OCI-LY7 (cell line): Measurements from ENCODE around the gene GGNBP2. TPM values are rescaled to one million over a fixed set of nuclear protein-coding genes. Genes with fewer than 3 reads are reported as not detected.

ENCODE experiments used
- BruUV-seq: library from RNA; stranded (reverse); fragments of 400-500 nt; replicated peaks from 2 replicates; lab custom pipeline; 2021; lab: Mats Ljungman, UMichigan
- CTCF ChIA-PET: fragments of 300-600 bp; sonication (Branson Sonifier 250); formaldehyde crosslinking; loops from one replicate; lab custom pipeline; 2022; ENCODE audit warnings: antibody characterized with exemption; ENCODE audit not compliant: unreplicated experiment; lab: Charles Lee
- POLR2A ChIA-PET: fragments of 300-600 bp; sonication (Branson Sonifier 250); formaldehyde crosslinking; loops from one replicate; lab custom pipeline; 2022; ENCODE audit warnings: antibody characterized with exemption; lab: Charles Lee
- DNase-seq: peaks from one replicate; pipeline ENCODE4 v3.0.0-alpha.2; 2015; ENCODE audit warnings: low spot score
- H2AFZ ChIP-seq: fragments of 200-600 bp; sonication (generic), shearing (Covaris generic); 2 replicates; pipeline ENCODE4 v1.6.1; 2014; ENCODE audit warnings: mild to moderate bottlenecking, antibody characterized with exemption, low read length, moderate library complexity
- H3K27ac ChIP-seq: fragments of 200-600 bp; sonication (generic); 2 replicates; pipeline ENCODE4 v1.5.1; 2014; ENCODE audit warnings: mixed run types, low read depth, mild to moderate bottlenecking, moderate library complexity, low read length, inconsistent platforms; ENCODE audit not compliant: poor library complexity, severe bottlenecking
- H3K36me3 ChIP-seq: fragments of 200-600 bp; sonication (generic); 2 replicates; pipeline ENCODE4 v1.6.1; 2014; ENCODE audit warnings: mild to moderate bottlenecking, antibody characterized with exemption, low read length, moderate library complexity, mixed read lengths; ENCODE audit not compliant: insufficient read depth
- H3K4me1 ChIP-seq: fragments of 200-600 bp; sonication (generic); 2 replicates; pipeline ENCODE4 v1.5.1; 2014; ENCODE audit warnings: mild to moderate bottlenecking, low read length; ENCODE audit not compliant: insufficient read depth, poor library complexity, severe bottlenecking
- H3K4me2 ChIP-seq: fragments of 200-600 bp; sonication (generic); 2 replicates; pipeline ENCODE4 v1.6.1; 2014; ENCODE audit warnings: mild to moderate bottlenecking, low read length
- H3K4me3 ChIP-seq: fragments of 200-600 bp; sonication (generic); 2 replicates; pipeline ENCODE4 v1.5.1; 2014; ENCODE audit warnings: mild to moderate bottlenecking, low read depth, low read length; ENCODE audit not compliant: poor library complexity, severe bottlenecking
- H3K79me2 ChIP-seq: fragments of 200-600 bp; sonication (generic); 2 replicates; pipeline ENCODE4 v1.6.1; 2016; ENCODE audit warnings: low read depth, mild to moderate bottlenecking, low read length, moderate library complexity, mixed read lengths; ENCODE audit not compliant: insufficient read depth
- H3K9me2 ChIP-seq: fragments of 200-600 bp; sonication (generic); 2 replicates; pipeline ENCODE4 v1.6.1; 2016; ENCODE audit warnings: mild to moderate bottlenecking, low read length, mixed read lengths; ENCODE audit not compliant: insufficient read depth
- H3K9me3 ChIP-seq: fragments of 200-600 bp; sonication (generic); 2 replicates; pipeline ENCODE4 v1.6.1; 2014; ENCODE audit warnings: mild to moderate bottlenecking, mixed run types, low read length, mixed read lengths
- H4K20me1 ChIP-seq: fragments of 200-600 bp; sonication (generic); 2 replicates; pipeline ENCODE4 v1.6.1; 2014; ENCODE audit warnings: mild to moderate bottlenecking, antibody characterized with exemption, low read length, moderate library complexity, mixed read lengths; ENCODE audit not compliant: insufficient read depth
- EZH2phosphoT487 ChIP-seq: fragments of 200-600 bp; sonication (generic); IDR thresholded peaks from 2 replicates; pipeline ENCODE4 v1.6.1; 2018; ENCODE audit warnings: low read depth, borderline replicate concordance, mild to moderate bottlenecking, mixed run types, antibody characterized with exemption, low read length, moderate library complexity, mixed read lengths
- intact Hi-C: fragments of 100-400 bp; cut with micrococcal nuclease; formaldehyde crosslinking; loops from one replicate; pipeline ENCODE4 v1.10.0; 2022; ENCODE audit not compliant: unreplicated experiment
- total RNA-seq, 2 experiments: library from RNA; depleted of rRNA in 1 of 2; stranded (reverse); fragments of >200 nt in 1 of 2; shearing (Covaris generic) in 1 of 2; gene quantifications; 2 replicates each; pipeline ENCODE4 v1.2.3, GENCODE V29; 2014 to 2022
- TF ChIP-seq, protein P1 (sequence below): fragments of 200-600 bp; sonication (generic); conservative IDR thresholded peaks from 2 replicates; pipeline ENCODE4 v1.5.1; 2014; ENCODE audit warnings: mild to moderate bottlenecking, antibody characterized with exemption, low read length, moderate library complexity, mixed read lengths

The GGNBP2 gene
- total RNA-seq, 2 experiments from 2014 or later = 66.5 to 115 TPM

GRCh38 chr17:36496018-36496789 lies 48.5 kb upstream of the GGNBP2 start:
- peaks cover 92% of the 10 kb centered on the region for H3K36me3 ChIP-seq

DNA sequence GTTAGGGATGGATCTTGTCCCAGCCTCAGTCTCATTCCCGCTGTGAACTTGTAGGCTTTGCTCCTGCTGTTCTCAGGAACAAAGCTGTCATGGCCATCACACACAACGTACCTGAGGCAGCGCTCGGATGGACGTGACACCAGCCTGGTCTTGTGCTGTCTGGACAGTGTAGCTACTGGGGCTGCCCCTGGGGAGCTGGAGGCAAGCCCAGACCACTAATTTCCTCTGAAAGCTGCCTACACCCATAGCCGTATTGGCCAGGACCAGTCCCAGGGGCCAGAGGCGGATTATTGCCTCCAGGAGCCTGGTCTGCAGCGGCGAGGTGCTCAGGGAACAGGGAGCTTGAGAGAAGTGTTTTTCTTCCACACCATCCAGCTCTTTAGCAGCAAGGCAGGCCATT lies 46.6 kb upstream of the GGNBP2 start:
- TF ChIP-seq, protein P1, sequence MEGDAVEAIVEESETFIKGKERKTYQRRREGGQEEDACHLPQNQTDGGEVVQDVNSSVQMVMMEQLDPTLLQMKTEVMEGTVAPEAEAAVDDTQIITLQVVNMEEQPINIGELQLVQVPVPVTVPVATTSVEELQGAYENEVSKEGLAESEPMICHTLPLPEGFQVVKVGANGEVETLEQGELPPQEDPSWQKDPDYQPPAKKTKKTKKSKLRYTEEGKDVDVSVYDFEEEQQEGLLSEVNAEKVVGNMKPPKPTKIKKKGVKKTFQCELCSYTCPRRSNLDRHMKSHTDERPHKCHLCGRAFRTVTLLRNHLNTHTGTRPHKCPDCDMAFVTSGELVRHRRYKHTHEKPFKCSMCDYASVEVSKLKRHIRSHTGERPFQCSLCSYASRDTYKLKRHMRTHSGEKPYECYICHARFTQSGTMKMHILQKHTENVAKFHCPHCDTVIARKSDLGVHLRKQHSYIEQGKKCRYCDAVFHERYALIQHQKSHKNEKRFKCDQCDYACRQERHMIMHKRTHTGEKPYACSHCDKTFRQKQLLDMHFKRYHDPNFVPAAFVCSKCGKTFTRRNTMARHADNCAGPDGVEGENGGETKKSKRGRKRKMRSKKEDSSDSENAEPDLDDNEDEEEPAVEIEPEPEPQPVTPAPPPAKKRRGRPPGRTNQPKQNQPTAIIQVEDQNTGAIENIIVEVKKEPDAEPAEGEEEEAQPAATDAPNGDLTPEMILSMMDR = no peak
- TF ChIP-seq EZH2phosphoT487 = no peak
- H3K4me2 ChIP-seq = no peak overlapping the region
- H3K4me3 ChIP-seq = no peak overlapping the region
- H3K36me3 ChIP-seq = peaks cover 93% of the 10 kb centered on the region
- no TSS peak for BruUV-seq
- no peaks in the 10 kb centered on the region for H3K9me2 ChIP-seq
- no peaks in the 10 kb centered on the region for H3K4me1 ChIP-seq
- DNase-seq = no peak
- H2AFZ ChIP-seq = no peak overlapping the region
- no peaks in the 10 kb centered on the region for H4K20me1 ChIP-seq
- H3K27ac ChIP-seq = no peak overlapping the region
- H3K9me3 ChIP-seq = no peaks in the 10 kb centered on the region
- H3K79me2 ChIP-seq = no peaks in the 10 kb centered on the region
- ChIA-PET POLR2A (interaction anchor here (1.6 kb wide), 1 partner anchor 13 kb away, joined by 4 read pairs; no protein-coding TSS in a partner anchor), CTCF (no interaction called here)
- intact Hi-C loops = no loop called here

More at GRCh38 chr17:36496018-36496789, 48.5 kb upstream of the GGNBP2 start:
- intact Hi-C loops = no loop called here
- H2AFZ ChIP-seq = no peak overlapping the region
- no peak overlapping the region for H3K27ac ChIP-seq
- TF ChIP-seq, protein P1 = no peak
- no peak for TF ChIP-seq EZH2phosphoT487
- H3K4me2 ChIP-seq = no peak overlapping the region
- H3K9me2 ChIP-seq = no peaks in the 10 kb centered on the region
- H3K4me1 ChIP-seq = no peaks in the 10 kb centered on the region
- BruUV-seq = no TSS peak
- H3K4me3 ChIP-seq = no peak overlapping the region
- ChIA-PET CTCF (no interaction called here), POLR2A (interaction anchor here (0.7 to 1.5 kb wide), 2 partner anchors 11 to 1319 kb away, joined by 3 to 5 read pairs; no protein-coding TSS in a partner anchor)
- H3K79me2 ChIP-seq = peaks cover 5% of the 10 kb centered on the region; the same call in 1 of the 2 replicates
- no peaks in the 10 kb centered on the region for H3K9me3 ChIP-seq
- no peak for DNase-seq
- no peaks in the 10 kb centered on the region for H4K20me1 ChIP-seq
